Measurements from ENCODE around the gene SPATS2.

The SPATS2 gene

GRCh38 chr12:49342066-49342913 lies 25.0 kb upstream of the SPATS2 start (continued):
- TF ChIP-seq ZNF148 (tag by site-specific recombination; IDR thresholded peaks at IDR 0.05; ENCODE audit: borderline replicate concordance) (no peak), ZXDB (tag by site-specific recombination; IDR thresholded peaks at IDR 0.05) (peak; percentile 46; the same call in 1 of the 2 replicates), ZNF239 (tag by site-specific recombination; IDR thresholded peaks at IDR 0.05) (no peak), FEZF1 (tag by site-specific recombination; IDR thresholded peaks at IDR 0.05) (no peak), GLIS1 (tag by site-specific recombination; IDR thresholded peaks at IDR 0.05) (no peak), CTCF (tag by site-specific recombination; IDR thresholded peaks at IDR 0.05) (peak; percentile 88), ZNF768 (tag by site-specific recombination; IDR thresholded peaks at IDR 0.05) (no peak), ZNF521 (tag by site-specific recombination; IDR thresholded peaks at IDR 0.05) (no peak), ZFP37 (tag by site-specific recombination; IDR thresholded peaks at IDR 0.05) (no peak), KLF10 (tag by site-specific recombination; IDR thresholded peaks at IDR 0.05) (no peak), ZNF280D (tag by site-specific recombination; IDR thresholded peaks at IDR 0.05) (no peak), KLF8 (tag by site-specific recombination; IDR thresholded peaks at IDR 0.05) (peak; percentile 15; the same call in 1 of the 2 replicates), ZNF529 (tag by site-specific recombination; IDR thresholded peaks at IDR 0.05; ENCODE audit: insufficient replicate concordance) (no peak), ZNF449 (tag by site-specific recombination; IDR thresholded peaks at IDR 0.05) (no peak), ZNF18 (tag by site-specific recombination; IDR thresholded peaks at IDR 0.05) (no peak), ZBTB44 (tag by site-specific recombination; IDR thresholded peaks at IDR 0.05) (no peak), ZBTB20 (tag by site-specific recombination; IDR thresholded peaks at IDR 0.05) (0 out of 2 replicates have a peak, but pooled peaks have one; percentile 26), ZNF558 (tag by site-specific recombination; IDR thresholded peaks at IDR 0.05) (no peak), ZNF426 (tag by site-specific recombination; IDR thresholded peaks at IDR 0.05) (no peak), MZF1 (tag by site-specific recombination; IDR thresholded peaks at IDR 0.05; ENCODE audit: borderline replicate concordance) (peak; percentile 67; the same call in 1 of the 2 replicates), ZNF561 (tag by site-specific recombination; IDR thresholded peaks at IDR 0.05; ENCODE audit: borderline replicate concordance) (peak; percentile 30; the same call in 1 of the 2 replicates), KLF7 (tag by site-specific recombination; IDR thresholded peaks at IDR 0.05; ENCODE audit: borderline replicate concordance) (0 out of 2 replicates have a peak, but pooled peaks have one; percentile 23), ZNF23 (tag by site-specific recombination; IDR thresholded peaks at IDR 0.05; ENCODE audit: borderline replicate concordance) (no peak), ZNF398 (tag by site-specific recombination; IDR thresholded peaks at IDR 0.05) (0 out of 2 replicates have a peak, but pooled peaks have one; percentile 11)
